BLaER1 (cell line): ENCODE data around the gene SETD3.

ENCODE experiments used
- H3K27ac ChIP-seq: shearing (Covaris generic); formaldehyde crosslinking; 2 replicates; pipeline ENCODE4 v1.8.1; 2022
- H3K27me3 ChIP-seq: shearing (Covaris generic); formaldehyde crosslinking; 2 replicates; pipeline ENCODE4 v1.8.1; 2022
- H3K36me3 ChIP-seq: shearing (Covaris generic); formaldehyde crosslinking; 2 replicates; pipeline ENCODE4 v1.8.1; 2022
- H3K4me1 ChIP-seq: shearing (Covaris generic); formaldehyde crosslinking; 2 replicates; pipeline ENCODE4 v1.8.1; 2022
- H3K4me2 ChIP-seq: shearing (Covaris generic); formaldehyde crosslinking; 2 replicates; pipeline ENCODE4 v1.8.1; 2022
- H3K4me3 ChIP-seq: shearing (Covaris generic); formaldehyde crosslinking; 2 replicates; pipeline ENCODE4 v1.8.1; 2022
- H3K9ac ChIP-seq: shearing (Covaris generic); formaldehyde crosslinking; 2 replicates; pipeline ENCODE4 v1.8.1; 2022
- H3K9me3 ChIP-seq: shearing (Covaris generic); formaldehyde crosslinking; 2 replicates; pipeline ENCODE4 v1.8.1; 2022
- H4K20me1 ChIP-seq: shearing (Covaris generic); formaldehyde crosslinking; 2 replicates; pipeline ENCODE4 v1.8.1; 2022
- Cebpa-rat ChIP-seq: shearing (Covaris generic); IDR thresholded peaks from 2 replicates; pipeline ENCODE4 v1.8.1; 2022

SETD3 gene

GRCh38 chr14:99427632-99428300, 52.9 kb downstream of the SETD3 start:
- no peaks in the 10 kb centered on the region for H3K27me3 ChIP-seq
- H3K4me3 ChIP-seq: no peak overlapping the region
- H3K36me3 ChIP-seq: peaks cover 85% of the 10 kb centered on the region
- peaks cover 41% of the 10 kb centered on the region for H3K4me1 ChIP-seq
- H3K9me3 ChIP-seq: peaks cover 17% of the 10 kb centered on the region
- H3K4me2 ChIP-seq: no peak overlapping the region
- H3K27ac ChIP-seq: no peak overlapping the region
- H4K20me1 ChIP-seq: peaks cover 69% of the 10 kb centered on the region
- TF ChIP-seq Cebpa-rat: no peak
- no peak overlapping the region for H3K9ac ChIP-seq

- peaks cover 17% of the 10 kb centered on the region for H3K9me3 ChIP-seq
- H3K27ac ChIP-seq: no peak overlapping the region
- H3K36me3 ChIP-seq: peaks cover 85% of the 10 kb centered on the region
- H3K9ac ChIP-seq: no peak overlapping the region
- TF ChIP-seq Cebpa-rat: no peak
- H3K4me1 ChIP-seq: peaks cover 41% of the 10 kb centered on the region
- H3K4me3 ChIP-seq: no peak overlapping the region
- no peak overlapping the region for H3K4me2 ChIP-seq
- no peaks in the 10 kb centered on the region for H3K27me3 ChIP-seq
- peaks cover 73% of the 10 kb centered on the region for H4K20me1 ChIP-seq
Measured at GRCh38 chr14:99426813-99427346, 53.8 kb downstream of the SETD3 start.

- H3K9ac ChIP-seq: no peak overlapping the region
- no peaks in the 10 kb centered on the region for H3K27me3 ChIP-seq
- H3K36me3 ChIP-seq: peaks cover 81% of the 10 kb centered on the region
- H4K20me1 ChIP-seq: peaks cover 73% of the 10 kb centered on the region
- peaks cover 17% of the 10 kb centered on the region for H3K9me3 ChIP-seq
- H3K4me1 ChIP-seq: peaks cover 38% of the 10 kb centered on the region
- H3K27ac ChIP-seq: no peak overlapping the region
- no peak overlapping the region for H3K4me2 ChIP-seq
- TF ChIP-seq Cebpa-rat: no peak
- no peak overlapping the region for H3K4me3 ChIP-seq
Measured at GRCh38 chr14:99426265-99426664, 54.4 kb downstream of the SETD3 start.

DNA sequence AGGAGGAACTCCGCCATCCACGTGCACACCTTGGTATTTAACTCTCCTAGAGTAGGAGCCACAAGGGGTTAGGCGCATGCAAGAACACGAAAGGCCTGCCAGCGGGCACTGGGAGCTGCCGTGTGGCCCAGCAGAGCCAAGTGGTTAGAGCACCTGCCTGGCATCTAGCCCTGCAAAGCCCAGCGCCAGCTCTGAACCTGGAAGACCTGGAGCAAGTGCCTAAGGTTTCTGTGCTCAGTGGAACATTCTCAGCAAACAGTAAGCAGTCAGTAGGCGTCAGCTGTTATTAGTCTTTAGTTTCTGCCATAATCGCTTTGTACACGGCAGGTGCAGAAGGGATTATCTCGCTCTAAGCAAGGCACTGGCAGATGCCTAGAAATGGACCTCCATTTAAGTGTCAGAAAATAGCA, 55.4 kb downstream of the SETD3 start:
- Histone ChIP-seq H3K4me3 (no peak overlapping the region), H3K9me3 (peaks cover 17% of the 10 kb centered on the region), H3K36me3 (peaks cover 72% of the 10 kb centered on the region), H3K27ac (no peak overlapping the region), H3K4me2 (no peak overlapping the region), H3K27me3 (no peaks in the 10 kb centered on the region), H3K4me1 (peaks cover 28% of the 10 kb centered on the region), H4K20me1 (peaks cover 67% of the 10 kb centered on the region), H3K9ac (no peak overlapping the region)
- TF ChIP-seq Cebpa-rat: no peak

DNA sequence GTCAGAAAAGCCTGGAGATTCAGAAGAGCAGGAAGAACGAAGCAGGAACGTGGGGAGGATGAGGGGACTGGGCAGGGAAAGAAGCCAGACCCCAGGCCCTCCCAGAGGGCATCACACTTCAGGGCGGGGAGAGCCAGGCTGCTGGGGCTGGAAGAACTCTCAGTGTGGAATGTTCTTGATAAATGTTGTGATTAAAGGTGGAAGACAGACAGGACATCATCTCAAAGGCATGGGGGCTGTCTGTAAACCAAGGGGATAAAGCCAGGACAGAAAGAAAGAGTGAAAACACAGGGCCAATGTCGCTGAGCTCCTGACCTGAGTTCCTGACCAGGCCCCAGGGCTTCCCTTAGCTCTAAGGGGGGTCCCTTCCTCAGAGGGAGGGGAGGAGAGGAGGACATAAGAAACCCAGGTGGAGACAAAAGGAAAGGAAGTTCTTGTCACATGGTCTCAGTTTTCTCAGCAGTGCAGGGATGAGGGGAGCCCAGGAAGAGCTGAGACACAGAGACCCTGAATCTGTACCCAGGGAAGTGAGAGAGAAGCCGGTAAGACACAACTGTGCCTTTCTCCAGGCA, 56.3 kb downstream of the SETD3 start:
- Histone ChIP-seq H3K4me3 (no peak overlapping the region), H4K20me1 (peaks cover 68% of the 10 kb centered on the region), H3K27ac (no peak overlapping the region), H3K4me1 (peaks cover 22% of the 10 kb centered on the region), H3K36me3 (peaks cover 70% of the 10 kb centered on the region), H3K9ac (no peak overlapping the region), H3K27me3 (no peaks in the 10 kb centered on the region), H3K9me3 (peaks cover 10% of the 10 kb centered on the region), H3K4me2 (no peak overlapping the region)
- no peak for TF ChIP-seq Cebpa-rat

DNA sequence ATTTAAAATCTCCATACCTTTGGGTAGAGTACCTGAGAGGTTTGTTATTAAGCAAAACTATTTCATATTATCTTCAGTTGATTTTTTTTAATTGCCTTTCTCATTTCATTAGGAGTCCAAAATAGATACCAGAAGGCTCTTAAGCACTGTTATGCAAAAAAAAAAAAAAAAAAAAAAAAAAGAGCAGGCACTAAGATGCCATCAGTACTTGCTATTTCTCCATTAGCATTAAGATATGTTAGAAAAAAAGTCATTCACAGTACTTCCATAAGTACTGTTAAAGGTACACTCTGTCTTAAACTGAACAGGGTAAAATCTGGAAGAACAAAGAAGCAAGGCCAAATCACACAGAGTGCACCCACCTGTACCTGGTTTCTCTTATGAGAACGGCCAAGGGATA, 57.2 kb downstream of the SETD3 start:
- no peak overlapping the region for H3K9ac ChIP-seq
- H3K4me3 ChIP-seq: no peak overlapping the region
- TF ChIP-seq Cebpa-rat: no peak
- H3K9me3 ChIP-seq: peaks cover under 1% of the 10 kb centered on the region; the same call in 1 of the 2 replicates
- H3K36me3 ChIP-seq: peaks cover 60% of the 10 kb centered on the region
- H3K4me2 ChIP-seq: no peak overlapping the region
- H3K27ac ChIP-seq: no peak overlapping the region
- H3K4me1 ChIP-seq: peaks cover 22% of the 10 kb centered on the region
- no peaks in the 10 kb centered on the region for H3K27me3 ChIP-seq
- H4K20me1 ChIP-seq: peaks cover 70% of the 10 kb centered on the region

DNA sequence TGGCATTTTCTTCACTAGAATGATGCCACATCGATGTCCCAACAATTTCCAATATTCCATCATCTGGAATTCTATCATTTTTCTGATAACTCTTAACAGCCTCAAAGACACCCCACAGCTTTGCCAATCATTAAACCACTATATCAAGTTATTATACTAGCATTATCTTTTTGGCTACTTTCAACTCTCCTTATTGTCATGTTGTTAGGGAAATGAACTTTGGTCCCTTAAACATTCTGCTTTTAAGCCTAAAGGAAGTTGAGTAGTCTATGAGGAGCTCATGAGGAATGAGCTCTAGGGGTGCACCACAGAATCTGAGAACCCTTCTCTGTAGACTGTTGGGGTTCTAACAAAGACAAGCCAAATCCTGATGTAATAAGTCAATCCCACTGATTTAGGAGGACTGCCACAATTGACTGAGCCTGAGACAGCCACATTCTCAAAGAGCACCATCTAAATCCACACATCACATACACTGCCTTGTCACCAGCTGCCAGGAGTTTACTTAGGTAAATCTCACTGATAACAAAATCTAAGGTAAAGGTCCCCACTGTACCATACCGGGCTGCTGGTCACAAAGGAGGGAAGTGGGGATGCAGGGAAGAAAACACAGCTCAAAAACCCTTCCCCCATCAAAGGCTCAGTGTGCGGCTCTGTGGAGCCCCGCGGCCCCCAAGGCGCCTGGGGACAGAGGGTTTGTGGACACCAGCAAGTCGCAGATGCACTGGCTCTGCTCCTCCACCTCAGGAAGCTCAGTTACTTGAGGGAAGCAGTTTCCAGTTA, 58.2 kb downstream of the SETD3 start:
- no peak overlapping the region for H3K4me2 ChIP-seq

GRCh38 chr14:99420711-99421110, 59.9 kb downstream of the SETD3 start:
- no peak for TF ChIP-seq Cebpa-rat
- Histone ChIP-seq H3K9me3 (no peaks in the 10 kb centered on the region), H4K20me1 (peaks cover 72% of the 10 kb centered on the region), H3K4me1 (peaks cover 11% of the 10 kb centered on the region; the same call in 1 of the 2 replicates), H3K4me3 (no peak overlapping the region), H3K36me3 (peaks cover 34% of the 10 kb centered on the region), H3K27me3 (no peaks in the 10 kb centered on the region), H3K4me2 (no peak overlapping the region), H3K27ac (no peak overlapping the region), H3K9ac (no peak overlapping the region)

More for the DNA sequence above, 58.2 kb downstream of the SETD3 start:
- no peak for TF ChIP-seq Cebpa-rat
- Histone ChIP-seq H3K36me3 (peaks cover 50% of the 10 kb centered on the region), H3K27ac (no peak overlapping the region), H4K20me1 (peaks cover 73% of the 10 kb centered on the region), H3K4me1 (peaks cover 22% of the 10 kb centered on the region), H3K9me3 (no peaks in the 10 kb centered on the region), H3K27me3 (no peaks in the 10 kb centered on the region), H3K9ac (no peak overlapping the region), H3K4me3 (no peak overlapping the region)

GRCh38 chr14:99419905-99420304, 60.8 kb downstream of the SETD3 start:
- Histone ChIP-seq H3K27me3 (no peaks in the 10 kb centered on the region), H3K4me1 (peaks cover 5% of the 10 kb centered on the region; the same call in 1 of the 2 replicates)

GRCh38 chr14:99418242-99418641, 62.4 kb downstream of the SETD3 start:
- H3K9me3 ChIP-seq: no peaks in the 10 kb centered on the region
- no peak for TF ChIP-seq Cebpa-rat
- H3K4me2 ChIP-seq: no peak overlapping the region
- no peak overlapping the region for H3K9ac ChIP-seq
- H3K27me3 ChIP-seq: no peaks in the 10 kb centered on the region
- H4K20me1 ChIP-seq: peaks cover 61% of the 10 kb centered on the region
- no peak overlapping the region for H3K4me3 ChIP-seq
- H3K27ac ChIP-seq: no peak overlapping the region
- H3K4me1 ChIP-seq: no peaks in the 10 kb centered on the region
- peaks cover 31% of the 10 kb centered on the region for H3K36me3 ChIP-seq

More at GRCh38 chr14:99419905-99420304, 60.8 kb downstream of the SETD3 start:
- H3K9me3 ChIP-seq: no peaks in the 10 kb centered on the region
- H3K4me2 ChIP-seq: no peak overlapping the region
- H3K27ac ChIP-seq: no peak overlapping the region
- H4K20me1 ChIP-seq: peaks cover 70% of the 10 kb centered on the region
- H3K36me3 ChIP-seq: peaks cover 28% of the 10 kb centered on the region
- no peak overlapping the region for H3K4me3 ChIP-seq
- TF ChIP-seq Cebpa-rat: no peak
- H3K9ac ChIP-seq: no peak overlapping the region
